B cell (primary cell): Measurements from ENCODE around the gene CR1. TPM values are rescaled to one million over a fixed set of nuclear protein-coding genes. Genes with fewer than 3 reads are reported as not detected.
"Not testable (repeated sequence)": the region's sequence is repeated elsewhere in the genome, so short reads cannot be mapped to it uniquely, and the experiment has no call there.

Source experiments
- ATAC-seq: fragments of 200-7000 bp; cut with Tn5 transposase; one replicate; pipeline ENCODE4 v1.10.0; 2021; ENCODE audit warnings: low read depth, mild to moderate bottlenecking, moderate number of reproducible peaks, moderate library complexity
- CTCF ChIA-PET: fragments of 350-600 bp; sonication (Branson Sonifier 250); formaldehyde crosslinking; loops from one replicate; lab custom pipeline; 2021; ENCODE audit warnings: antibody characterized with exemption, inconsistent platforms; lab: Charles Lee
- POLR2A ChIA-PET: fragments of 350-600 bp; sonication (Branson Sonifier 250); formaldehyde crosslinking; loops from one replicate; lab custom pipeline; 2021; ENCODE audit warnings: antibody characterized with exemption; lab: Charles Lee
- DNase-seq: peaks from one replicate; pipeline ENCODE4 v3.0.0; 2013
- H2AFZ ChIP-seq: 2 replicates; pipeline ENCODE4 v1.6.1; 2012; ENCODE audit warnings: mild to moderate bottlenecking, low read depth, low read length; ENCODE audit not compliant: insufficient read depth, poor library complexity, severe bottlenecking
- H3K27ac ChIP-seq, 2 donors: 1 replicate in 1 of 2; 2 replicates in 1 of 2; pipeline ENCODE4 v1.5.1; 2012 to 2013; ENCODE audit warnings: low read length in 2 of 2, mild to moderate bottlenecking in 2 of 2, moderate library complexity in 1 of 2
- H3K27me3 ChIP-seq, 4 experiments: fragments of 200-600 bp in 1 of 4; sonication (generic) in 1 of 4; replicated peaks in 1 of 4; 1 replicate in 2 of 4; 2 replicates in 2 of 4; pipeline versions ENCODE4 v1.6.1 to v1.7.0; 2013 to 2016; ENCODE audit warnings: low read length in 3 of 4, mild to moderate bottlenecking in 2 of 4, mixed read lengths in 1 of 4, moderate library complexity in 1 of 4; ENCODE audit not compliant: insufficient read depth in 4 of 4, control insufficient read depth in 3 of 4; ENCODE audit errors: control extremely low read depth in 1 of 4
- H3K36me3 ChIP-seq, 2 experiments: replicated peaks in 1 of 2; 1 replicate in 1 of 2; 2 replicates in 1 of 2; pipeline versions ENCODE4 v1.6.1 to v1.7.1; 2013; ENCODE audit warnings: low read length in 1 of 2; ENCODE audit not compliant: insufficient read depth in 2 of 2, control insufficient read depth in 1 of 2; ENCODE audit errors: control extremely low read depth in 1 of 2, extremely low read depth in 1 of 2
- H3K4me1 ChIP-seq, 2 donors: fragments of 200-600 bp in 1 of 2; sonication (generic) in 1 of 2; 1 replicate in 1 of 2; 2 replicates in 1 of 2; pipeline versions ENCODE4 v1.5.1 to v1.6.1; 2013 to 2017; ENCODE audit warnings: low read length in 2 of 2; ENCODE audit not compliant: control insufficient read depth in 2 of 2, insufficient read depth in 2 of 2
- H3K4me2 ChIP-seq: replicated peaks from 2 replicates; pipeline ENCODE3; 2012; ENCODE audit warnings: mild to moderate bottlenecking, low read depth, low read length; ENCODE audit not compliant: poor library complexity, severe bottlenecking
- H3K4me3 ChIP-seq, 5 experiments: fragments of 200-600 bp in 1 of 5; sonication (generic) in 1 of 5; 1 replicate in 3 of 5; 2 replicates in 2 of 5; pipeline versions ENCODE4 v1.5.1 to v1.7.0; 2011 to 2016; ENCODE audit warnings: low read length in 4 of 5, mild to moderate bottlenecking in 4 of 5, low read depth in 2 of 5, control low read depth in 1 of 5, moderate library complexity in 1 of 5; ENCODE audit not compliant: insufficient read depth in 1 of 5; ENCODE audit errors: control extremely low read depth in 1 of 5, extremely low read depth in 1 of 5
- H3K79me2 ChIP-seq: fragments of 200-600 bp; sonication (generic); one replicate; pipeline ENCODE4 v1.6.0; 2016; ENCODE audit warnings: low read length; ENCODE audit not compliant: control insufficient read depth, insufficient read depth
- H3K9ac ChIP-seq: fragments of 200-600 bp; sonication (generic); 2 replicates; pipeline ENCODE4 v1.6.1; 2017; ENCODE audit warnings: mild to moderate bottlenecking, low read length, moderate library complexity
- H3K9me3 ChIP-seq, 3 donors: one replicate each; pipeline versions ENCODE4 v1.6.1 to v1.7.1; 2013; ENCODE audit warnings: low read length in 2 of 3; ENCODE audit not compliant: control insufficient read depth in 2 of 3, insufficient read depth in 1 of 3; ENCODE audit errors: control extremely low read depth in 1 of 3
- H4K20me1 ChIP-seq: 2 replicates; pipeline ENCODE4 v1.6.0; 2012; ENCODE audit warnings: mild to moderate bottlenecking, low read length; ENCODE audit not compliant: insufficient read depth, control insufficient read depth, poor library complexity, severe bottlenecking
- H3K27ac Mint-ChIP-seq: one replicate; pipeline ENCODE4 v1.8.0; 2021; ENCODE audit warnings: mixed read lengths
- H3K27me3 Mint-ChIP-seq: one replicate; pipeline ENCODE4 v1.8.0; 2021; ENCODE audit warnings: mixed read lengths
- H3K4me1 Mint-ChIP-seq: one replicate; pipeline ENCODE4 v1.8.0; 2021; ENCODE audit warnings: mixed read lengths
- H3K4me3 Mint-ChIP-seq: one replicate; pipeline ENCODE4 v1.8.0; 2021; ENCODE audit warnings: mixed read lengths
- H3K9me3 Mint-ChIP-seq: one replicate; pipeline ENCODE4 v1.8.0; 2022; ENCODE audit warnings: mixed read lengths; ENCODE audit not compliant: insufficient read depth
- CTCF ChIP-seq: fragments of 200-600 bp; IDR thresholded peaks from one replicate; pipeline ENCODE4 v1.8.0; 2022; ENCODE audit warnings: antibody characterized with exemption, mild to moderate bottlenecking
- EZH2 ChIP-seq: IDR thresholded peaks from 2 replicates; pipeline ENCODE4 v1.6.1; 2012; ENCODE audit warnings: borderline replicate concordance, low read depth, mild to moderate bottlenecking, moderate library complexity, low read length; ENCODE audit not compliant: insufficient read depth, poor library complexity, severe bottlenecking
- WGBS: methylation state at CpG from one replicate; pipeline ENCODE4 v1.1.5; 2013; ENCODE audit warnings: missing lambda C conversion rate; ENCODE audit not compliant: insufficient coverage; 5-methylcytosine and 5-hydroxymethylcytosine counted together
- intact Hi-C: fragments of 100-400 bp; cut with micrococcal nuclease; formaldehyde crosslinking; loops from one replicate; pipeline ENCODE4 v1.10.0; 2022
- polyA plus RNA-seq: library from polyadenylated mRNA; depleted of rRNA; stranded (reverse); fragments of >200 nt; gene quantifications from 2 replicates; pipeline ENCODE4 v1.2.3, GENCODE V29; 2012
- total RNA-seq, 2 donors: library from RNA; stranded (reverse); fragments of 120-200 nt in 1 of 2; gene quantifications; 1 replicate in 1 of 2; 2 replicates in 1 of 2; pipeline versions ENCODE4 v1.2.3 to v1.2.4, GENCODE V29; 2013 to 2022

CR1 gene
- total and polyA plus RNA-seq, 2 donors (not counting 1 experiment from before 2014, with no cell fraction given) = 26.4 to 36.7 TPM

DNA sequence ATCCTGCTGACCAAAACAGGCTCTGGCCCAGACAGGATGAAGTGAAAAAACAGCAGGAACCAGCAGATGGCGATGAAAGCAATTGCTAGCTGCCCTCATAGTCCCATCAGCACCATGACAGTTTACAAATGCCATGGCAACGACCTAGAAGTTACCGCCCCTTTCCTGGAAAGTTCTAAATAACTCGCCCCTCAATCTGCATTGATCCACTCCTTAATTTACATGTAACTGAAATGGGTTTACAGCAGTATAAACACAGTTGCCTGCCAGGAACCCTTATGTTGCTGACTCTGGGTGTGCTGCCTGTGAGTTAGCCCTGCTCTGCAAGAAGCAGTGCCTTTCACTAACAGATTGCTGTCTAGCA lies 83.5 kb downstream of the CR1 start:
- POLR2A ChIA-PET = no interaction called here
- Histone ChIP-seq H3K36me3 (peaks cover 3 to 72% of the 10 kb centered on the region in 2 experiments), H3K79me2 (no peaks in the 10 kb centered on the region), H3K9ac (no peak overlapping the region), H3K4me2 (no peak overlapping the region), H4K20me1 (no peaks in the 10 kb centered on the region), H3K4me1 (no peaks in the 10 kb centered on the region), H2AFZ (no peak overlapping the region), H3K27ac (no peak overlapping the region), H3K9me3 (no peaks in the 10 kb centered on the region), H3K4me3 (no peak overlapping the region), H3K27me3 (no peaks in the 10 kb centered on the region)
- TF ChIP-seq EZH2 (no peak), CTCF (peak; percentile 56)
- DNase-seq (peak; percentile 54), ATAC-seq (peak; percentile 67)
- Mint-ChIP-seq H3K4me1 (peaks cover 9% of the 10 kb centered on the region), H3K9me3 (no peaks in the 10 kb centered on the region), H3K27ac (peak overlapping the region; percentile 28), H3K4me3 (no peak overlapping the region), H3K27me3 (no peaks in the 10 kb centered on the region)
- WGBS = 17% methylated on average over 3 of the region's 4 CpGs
- CTCF ChIA-PET = interaction anchor here (0.6 to 2.0 kb wide), 6 partner anchors 12 to 385 kb away, joined by 3 to 12 read pairs (median 8); no protein-coding TSS in a partner anchor
- intact Hi-C loops = no loop called here

- CTCF ChIA-PET = no interaction called here
- no peak for TF ChIP-seq CTCF
- TF ChIP-seq EZH2 = no peak
These were observed 85.7 kb downstream of the CR1 start for GRCh38 chr1:207581496-207582153.

GRCh38 chr1:207589506-207589905 lies 93.5 kb downstream of the CR1 start:
- H3K9me3 Mint-ChIP-seq, H3K4me3 Mint-ChIP-seq, H3K79me2 ChIP-seq, H3K27ac ChIP-seq, H3K4me1 ChIP-seq, H3K4me1 Mint-ChIP-seq, H4K20me1 ChIP-seq, H3K4me2 ChIP-seq, H3K27me3 ChIP-seq, CTCF ChIA-PET, H3K27me3 Mint-ChIP-seq, ATAC-seq, H3K4me3 ChIP-seq, H3K9ac ChIP-seq, DNase-seq, intact Hi-C loops, POLR2A ChIA-PET, H3K9me3 ChIP-seq, H3K27ac Mint-ChIP-seq, H2AFZ ChIP-seq: not testable (repeated sequence)
- WGBS = no CpG with 5 or more reads among the region's 4 CpGs
- peaks cover 12 to 56% of the 10 kb centered on the region in 2 experiments for H3K36me3 ChIP-seq

More at GRCh38 chr1:207581496-207582153, 85.7 kb downstream of the CR1 start:
- H3K27me3 ChIP-seq = no peaks in the 10 kb centered on the region
- Mint-ChIP-seq H3K4me3 (no peak overlapping the region), H3K27ac (no peak overlapping the region), H3K9me3 (no peaks in the 10 kb centered on the region), H3K4me1 (peaks cover 9% of the 10 kb centered on the region), H3K27me3 (no peaks in the 10 kb centered on the region)
- H3K9ac ChIP-seq = no peak overlapping the region
- H2AFZ ChIP-seq = no peak overlapping the region
- H3K4me2 ChIP-seq = no peak overlapping the region
- H3K79me2 ChIP-seq = no peaks in the 10 kb centered on the region
- H3K9me3 ChIP-seq = no peaks in the 10 kb centered on the region
- H3K27ac ChIP-seq = no peak overlapping the region
- POLR2A ChIA-PET = no interaction called here
- peaks cover 3 to 84% of the 10 kb centered on the region in 2 experiments for H3K36me3 ChIP-seq
- no peaks in the 10 kb centered on the region for H3K4me1 ChIP-seq
- WGBS = 98% methylated on average over 6 of the region's 8 CpGs
- ATAC-seq = no peak
- no peak overlapping the region for H3K4me3 ChIP-seq
- DNase-seq = no peak
- H4K20me1 ChIP-seq = no peaks in the 10 kb centered on the region
- intact Hi-C loops = no loop called here
